GM12872 (cell line): Measurements from ENCODE around the gene TMEM134.

Source experiments
- TF ChIP-seq, protein P1 (sequence below): IDR thresholded peaks from 3 replicates; pipeline ENCODE4 v1.5.1; 2011; ENCODE audit warnings: low read depth, mild to moderate bottlenecking, low read length, moderate library complexity; ENCODE audit not compliant: insufficient read depth

TMEM134 gene

DNA sequence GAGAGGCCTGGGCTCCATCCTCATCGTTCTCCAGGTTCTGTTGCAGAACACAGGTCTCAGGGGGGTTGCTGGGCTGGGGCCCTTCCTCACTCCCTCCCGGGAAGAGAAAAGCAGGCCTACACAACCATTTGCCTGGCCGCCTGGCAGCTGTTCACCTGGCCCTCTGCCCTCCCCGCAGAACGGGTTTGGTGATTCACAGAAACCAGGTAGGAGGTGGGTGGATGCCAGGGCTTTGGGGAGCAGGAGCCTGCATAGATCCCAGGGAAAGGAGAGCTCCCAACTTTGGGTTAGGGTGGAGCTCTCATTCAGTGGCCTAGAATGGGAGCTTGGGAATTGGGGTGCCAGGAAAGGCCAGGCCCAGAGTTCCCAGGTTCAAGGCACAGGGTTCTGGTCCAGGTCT, 995 bp downstream of the TMEM134 start:
- TF ChIP-seq, protein P1, sequence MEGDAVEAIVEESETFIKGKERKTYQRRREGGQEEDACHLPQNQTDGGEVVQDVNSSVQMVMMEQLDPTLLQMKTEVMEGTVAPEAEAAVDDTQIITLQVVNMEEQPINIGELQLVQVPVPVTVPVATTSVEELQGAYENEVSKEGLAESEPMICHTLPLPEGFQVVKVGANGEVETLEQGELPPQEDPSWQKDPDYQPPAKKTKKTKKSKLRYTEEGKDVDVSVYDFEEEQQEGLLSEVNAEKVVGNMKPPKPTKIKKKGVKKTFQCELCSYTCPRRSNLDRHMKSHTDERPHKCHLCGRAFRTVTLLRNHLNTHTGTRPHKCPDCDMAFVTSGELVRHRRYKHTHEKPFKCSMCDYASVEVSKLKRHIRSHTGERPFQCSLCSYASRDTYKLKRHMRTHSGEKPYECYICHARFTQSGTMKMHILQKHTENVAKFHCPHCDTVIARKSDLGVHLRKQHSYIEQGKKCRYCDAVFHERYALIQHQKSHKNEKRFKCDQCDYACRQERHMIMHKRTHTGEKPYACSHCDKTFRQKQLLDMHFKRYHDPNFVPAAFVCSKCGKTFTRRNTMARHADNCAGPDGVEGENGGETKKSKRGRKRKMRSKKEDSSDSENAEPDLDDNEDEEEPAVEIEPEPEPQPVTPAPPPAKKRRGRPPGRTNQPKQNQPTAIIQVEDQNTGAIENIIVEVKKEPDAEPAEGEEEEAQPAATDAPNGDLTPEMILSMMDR = no peak

DNA sequence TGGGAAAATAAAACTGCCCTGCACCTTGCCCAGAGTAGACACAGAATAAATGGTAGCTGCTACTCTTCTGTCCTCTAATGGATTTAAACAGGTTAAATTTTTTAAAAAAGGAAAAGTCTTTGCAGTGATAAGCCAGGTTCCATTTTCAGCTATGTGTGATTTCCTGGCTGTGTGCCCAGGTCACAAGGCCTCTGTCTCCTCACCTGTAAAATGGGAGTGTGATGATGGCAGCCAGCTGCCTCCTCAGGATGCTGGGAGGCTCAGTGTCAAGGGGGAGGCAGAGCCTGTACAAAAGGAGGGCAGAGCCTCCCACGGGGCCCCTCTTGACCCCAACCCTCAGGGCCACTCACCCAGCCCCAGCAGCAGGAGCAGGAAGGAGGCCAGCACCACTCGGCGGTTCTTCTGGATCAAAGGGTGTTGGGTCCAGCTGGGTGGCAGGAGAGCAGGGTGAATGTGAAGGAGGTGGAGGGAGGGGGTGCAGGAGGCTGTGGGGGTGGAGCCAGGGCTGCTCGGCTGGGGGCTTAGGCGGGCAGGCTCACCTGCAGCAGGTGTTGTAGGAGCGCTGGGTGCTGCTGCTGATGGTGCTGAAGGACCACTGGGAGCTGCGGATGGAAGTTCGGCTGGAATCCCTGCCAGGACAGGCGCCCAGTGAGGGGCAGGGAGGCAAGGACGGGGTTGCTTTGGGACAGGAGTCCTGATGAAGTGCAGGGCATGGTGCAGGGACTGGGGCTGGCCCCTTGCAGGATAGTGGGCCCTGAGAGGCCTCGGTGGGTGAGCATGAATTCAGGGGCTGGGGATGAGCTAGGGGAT, 1.9 kb downstream of the TMEM134 start:
- TF ChIP-seq, protein P1 = no peak

DNA sequence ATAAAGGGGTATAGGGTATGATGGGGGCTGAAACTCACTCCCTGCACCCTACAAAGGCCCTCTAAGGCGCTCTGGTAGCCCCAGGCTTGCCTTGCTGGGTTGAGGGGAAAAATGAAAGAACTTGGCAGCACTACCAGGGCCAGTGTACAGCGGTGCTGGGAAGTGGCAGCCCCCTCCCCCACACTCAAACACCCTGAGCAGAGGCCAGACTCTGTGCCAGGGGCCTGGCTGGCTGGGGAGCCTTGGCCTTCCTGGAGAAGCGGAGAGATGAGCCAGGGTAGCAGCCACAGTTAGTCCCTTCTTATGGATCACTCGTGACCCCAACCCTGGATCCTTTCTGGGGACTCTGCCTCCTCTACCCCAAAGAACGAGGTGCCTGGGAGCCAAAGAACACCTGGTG, 2.7 kb downstream of the TMEM134 start:
- TF ChIP-seq, protein P1 = no peak

DNA sequence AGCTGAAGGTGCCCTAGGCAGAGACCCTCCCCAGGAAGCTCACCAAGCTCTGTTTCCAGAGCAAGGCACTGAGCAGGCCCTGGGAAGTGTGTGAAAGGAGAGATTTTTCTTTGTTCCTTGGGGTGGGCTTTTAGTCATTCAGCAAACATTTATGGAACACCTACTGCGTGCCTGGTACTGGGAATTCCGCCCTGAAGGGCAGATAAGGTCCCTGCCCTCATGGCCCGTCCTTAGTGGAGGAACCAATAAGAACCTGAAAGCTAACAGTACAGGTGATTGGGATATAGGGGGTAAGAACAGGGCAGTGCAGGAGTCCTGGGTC, 3.9 kb downstream of the TMEM134 start:
- TF ChIP-seq, protein P1 = no peak

DNA sequence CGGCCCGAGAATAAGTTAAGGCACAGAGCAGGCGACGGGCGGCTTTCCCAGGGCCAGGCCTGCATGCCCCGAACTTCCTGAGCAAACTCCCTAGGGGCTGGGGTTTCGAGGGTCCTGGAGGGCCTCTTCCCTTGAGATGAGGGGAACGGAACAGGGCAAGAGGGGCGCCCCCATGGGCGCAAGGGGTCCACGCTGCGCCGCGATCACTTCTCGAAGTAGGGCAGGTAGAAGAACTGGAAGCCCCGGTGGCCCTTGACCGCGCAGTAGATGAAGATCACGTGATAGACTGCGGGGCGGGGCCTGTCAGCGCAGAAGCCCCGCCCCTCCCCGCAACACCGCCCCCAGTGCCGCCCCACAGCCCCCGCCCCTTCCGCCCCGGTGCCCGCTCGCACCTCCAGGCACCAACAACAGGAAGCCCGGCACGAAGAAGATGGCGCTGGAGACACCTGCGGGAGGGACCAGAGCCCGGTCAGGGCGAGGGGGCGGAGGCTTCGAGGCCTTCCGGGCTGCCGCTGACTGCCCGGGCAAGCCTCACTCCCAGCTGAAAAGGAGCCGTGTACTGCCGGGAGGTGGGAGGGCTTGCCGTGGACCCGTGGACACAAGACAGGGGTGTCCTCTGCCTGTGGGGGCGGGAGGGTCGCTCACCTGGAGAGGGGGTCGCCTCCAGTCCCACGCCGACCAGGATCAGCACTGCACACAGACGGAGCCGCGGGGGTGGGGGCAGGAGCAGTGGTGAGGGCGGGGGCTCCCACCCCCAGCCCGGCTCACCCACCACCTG, 4.5 kb downstream of the TMEM134 start:
- TF ChIP-seq, protein P1 = no peak

DNA sequence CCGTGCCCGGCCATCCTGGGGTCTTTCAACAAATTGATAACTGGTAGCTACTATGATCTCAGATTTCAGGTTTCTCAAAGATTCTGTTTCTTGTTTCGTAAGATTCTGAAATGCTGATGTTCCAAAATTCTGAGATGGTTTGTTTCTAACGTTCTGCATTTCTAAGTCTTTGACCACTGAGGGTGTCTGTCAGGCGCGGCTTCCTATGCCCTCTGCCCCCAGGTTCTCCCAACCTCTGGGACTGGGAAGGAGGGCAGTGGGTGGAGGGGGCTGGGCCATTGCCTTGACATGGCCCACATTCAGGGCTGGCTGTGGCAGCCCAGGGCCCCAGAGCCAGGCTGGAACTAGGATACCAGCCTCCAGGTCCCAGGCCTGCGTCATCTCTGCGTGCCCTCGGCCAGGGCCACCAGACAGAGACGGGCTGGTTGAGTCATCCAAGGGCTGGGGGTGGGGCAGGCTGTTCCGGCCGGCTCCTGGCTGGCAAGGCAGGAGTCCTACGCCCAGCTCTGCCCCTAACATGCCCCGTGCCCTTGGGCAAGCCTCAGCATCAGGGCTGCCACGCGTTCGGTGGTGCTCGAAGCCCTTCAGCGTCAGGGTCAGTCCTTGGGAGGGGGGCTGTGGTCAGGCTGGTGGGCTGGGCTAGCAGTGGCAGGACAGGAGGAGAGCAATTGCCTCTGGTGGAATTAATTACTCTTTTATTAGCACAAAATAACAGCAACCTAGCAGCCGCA, 5.2 kb downstream of the TMEM134 start:
- TF ChIP-seq, protein P1 = no peak

DNA sequence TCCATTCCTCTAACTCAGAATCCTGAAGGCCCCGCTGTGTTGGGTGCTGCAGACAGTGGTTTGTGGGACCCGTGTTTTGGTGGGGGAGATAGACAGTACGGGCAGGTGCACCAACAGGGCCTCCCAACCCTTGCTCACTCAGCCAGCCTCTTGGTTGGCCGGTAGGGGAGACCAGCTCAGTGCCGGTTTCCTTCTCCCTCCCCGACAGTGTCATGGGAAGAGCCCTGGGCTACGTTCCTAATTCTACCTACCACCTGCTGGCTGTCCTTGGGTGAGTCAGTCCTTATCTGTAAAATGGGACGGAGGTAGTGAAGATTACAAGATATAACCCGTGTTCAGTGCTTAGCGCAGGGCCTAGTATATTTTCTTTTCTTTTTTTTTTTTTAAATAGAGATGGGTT, 5.9 kb downstream of the TMEM134 start:
- TF ChIP-seq, protein P1 = no peak
